AML-193 (cell line): ENCODE measurements around the gene PSMA7.
"Not testable (repeated sequence)": the region's sequence is repeated elsewhere in the genome, so short reads cannot be mapped to it uniquely, and the experiment has no call there.

Source experiments
- DNase-seq, 2 experiments: peaks; one replicate each; lab custom pipeline; 2025; lab: John Stamatoyannopoulos, UW

The PSMA7 gene

GRCh38 chr20:62119115-62119514 lies 24.1 kb downstream of the PSMA7 start:
- no peak for DNase-seq

GRCh38 chr20:62118113-62119043 lies 24.8 kb downstream of the PSMA7 start:
- DNase-seq: no peak

GRCh38 chr20:62117658-62118057 lies 25.5 kb downstream of the PSMA7 start:
- DNase-seq: no peak

GRCh38 chr20:62117362-62117646 lies 25.9 kb downstream of the PSMA7 start:
- no peak for DNase-seq

GRCh38 chr20:62116558-62117361 lies 26.4 kb downstream of the PSMA7 start:
- DNase-seq: no peak

GRCh38 chr20:62115800-62116407 lies 27.3 kb downstream of the PSMA7 start:
- not testable (repeated sequence) for DNase-seq

GRCh38 chr20:62114894-62115293 lies 28.3 kb downstream of the PSMA7 start:
- no peak for DNase-seq

- DNase-seq: no peak
These were observed 30.8 kb downstream of the PSMA7 start for GRCh38 chr20:62112368-62112767.

GRCh38 chr20:62111148-62111547 lies 32.0 kb downstream of the PSMA7 start:
- DNase-seq: no peak

- no peak for DNase-seq
These were observed 37.6 kb downstream of the PSMA7 start for GRCh38 chr20:62105592-62105991.

- DNase-seq: no peak
These were observed 38.3 kb downstream of the PSMA7 start for GRCh38 chr20:62104791-62105345.

- no peak for DNase-seq
These were observed 38.9 kb downstream of the PSMA7 start for GRCh38 chr20:62104234-62104789.

- no peak for DNase-seq
These were observed 39.5 kb downstream of the PSMA7 start for GRCh38 chr20:62103508-62104233.

- DNase-seq: no peak
These were observed 42.1 kb downstream of the PSMA7 start for GRCh38 chr20:62101078-62101477.

- DNase-seq: no peak
These were observed 45.2 kb downstream of the PSMA7 start for GRCh38 chr20:62097881-62098407.

GRCh38 chr20:62096421-62097380 lies 46.5 kb downstream of the PSMA7 start:
- no peak for DNase-seq

- DNase-seq: no peak
These were observed 53.8 kb downstream of the PSMA7 start for GRCh38 chr20:62089393-62089792.

- no peak for DNase-seq
These were observed 54.7 kb downstream of the PSMA7 start for GRCh38 chr20:62088258-62089127.

GRCh38 chr20:62087632-62088031 lies 55.6 kb downstream of the PSMA7 start:
- DNase-seq: no peak
